ENCODE data around the gene NPEPPS. TPM values are rescaled to one million over a fixed set of nuclear protein-coding genes. Genes with fewer than 3 reads are reported as not detected.
"Not testable (repeated sequence)": the region's sequence is repeated elsewhere in the genome, so short reads cannot be mapped to it uniquely, and the experiment has no call there.

NPEPPS gene
- total and polyA plus RNA-seq, 5 experiments from 2014 or later = 34.8 to 110 (median 38.2) TPM

DNA sequence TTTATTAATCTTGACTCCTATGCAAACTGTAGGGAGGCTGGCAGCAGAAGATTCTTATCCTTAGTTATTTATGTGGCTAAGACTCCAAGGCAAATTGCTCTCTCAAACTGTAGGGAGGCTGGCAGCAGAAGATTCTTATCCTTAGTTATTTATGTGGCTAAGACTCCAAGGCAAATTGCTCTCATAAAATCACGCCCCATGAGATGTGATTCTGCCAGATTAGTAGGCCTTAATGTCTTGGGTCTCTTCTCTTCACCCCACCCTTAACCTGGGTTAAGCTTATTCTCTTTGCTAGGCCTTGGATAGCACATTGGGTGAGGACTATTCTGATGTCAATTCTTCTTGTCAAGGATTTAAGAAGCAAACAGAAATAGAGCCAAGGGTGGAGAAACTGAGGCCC, 9.5 kb upstream of the NPEPPS start:
- DNase-seq, H3K27ac Mint-ChIP-seq, ATAC-seq, H3K4me3 Mint-ChIP-seq, POLR2A ChIA-PET, H3K4me1 Mint-ChIP-seq, H3K27me3 Mint-ChIP-seq, H3K36me3 Mint-ChIP-seq, H3K9me3 Mint-ChIP-seq: not testable (repeated sequence)

DNA sequence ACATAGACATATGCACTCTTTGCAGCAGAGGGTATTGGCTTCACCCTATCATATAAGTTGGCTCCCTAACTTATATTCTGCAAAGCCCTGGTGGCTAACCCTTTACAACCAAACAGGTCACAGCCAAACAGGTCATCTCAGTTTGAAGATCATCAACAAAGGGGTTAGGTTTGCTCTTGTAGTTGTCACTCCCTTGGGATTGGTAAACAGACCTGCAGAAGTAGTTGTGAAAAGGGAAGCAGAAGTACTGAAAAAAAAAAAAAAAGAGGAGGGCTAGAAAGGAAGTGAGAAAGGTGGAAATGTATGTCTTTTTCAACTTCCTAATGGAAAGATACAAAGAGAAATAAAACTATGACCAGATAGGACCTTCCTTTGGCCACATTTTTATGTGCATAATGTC, 8.6 kb upstream of the NPEPPS start:
- ATAC-seq = not testable (repeated sequence)

DNA sequence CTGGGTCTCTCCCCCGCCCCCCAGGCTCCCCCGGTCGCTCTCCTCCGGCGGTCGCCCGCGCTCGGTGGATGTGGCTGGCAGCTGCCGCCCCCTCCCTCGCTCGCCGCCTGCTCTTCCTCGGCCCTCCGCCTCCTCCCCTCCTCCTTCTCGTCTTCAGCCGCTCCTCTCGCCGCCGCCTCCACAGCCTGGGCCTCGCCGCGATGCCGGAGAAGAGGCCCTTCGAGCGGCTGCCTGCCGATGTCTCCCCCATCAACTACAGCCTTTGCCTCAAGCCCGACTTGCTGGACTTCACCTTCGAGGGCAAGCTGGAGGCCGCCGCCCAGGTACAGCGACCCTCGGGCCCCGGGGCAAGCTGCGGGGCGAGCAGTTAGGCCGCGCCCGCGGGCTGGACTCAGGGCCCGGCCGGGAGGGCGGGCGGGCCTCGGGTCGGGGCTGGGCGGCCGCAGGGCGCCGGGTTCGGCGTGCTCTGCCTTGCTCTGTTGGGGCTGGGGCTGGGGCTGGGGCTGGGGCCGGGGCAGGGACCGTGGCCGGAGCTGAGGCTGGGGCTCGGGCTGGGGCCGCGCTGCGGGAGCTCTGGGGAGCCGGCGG, 419 bp downstream of the NPEPPS start:
- DNase-seq = peak in 4 of 10 donors; percentile 4 to 24 (median 6)
- H3K36me3 Mint-ChIP-seq, H3K9me3 Mint-ChIP-seq, H3K27me3 Mint-ChIP-seq: not testable (repeated sequence)
- peak; percentile 28 to 49 for ATAC-seq
- POLR2A ChIA-PET = interaction anchor here (0.9 to 1.5 kb wide), 3 partner anchors 38 to 120 kb away, joined by 3 to 4 read pairs (median 3); partner anchors contain the start of gene KPNB1
- H3K4me1 Mint-ChIP-seq = peaks cover 0 to 19% (median 10%) of the 10 kb centered on the region in 4 donors
- peak overlapping the region in 3 of 10 donors; percentile 27 to 83 (median 81) for H3K27ac Mint-ChIP-seq
- H3K4me3 Mint-ChIP-seq = peak overlapping the region in 5 of 10 donors; percentile 14 to 96 (median 88)

More for the DNA sequence above, 8.6 kb upstream of the NPEPPS start:
- DNase-seq, H3K27ac Mint-ChIP-seq, H3K36me3 Mint-ChIP-seq, POLR2A ChIA-PET, H3K9me3 Mint-ChIP-seq, H3K4me3 Mint-ChIP-seq, H3K4me1 Mint-ChIP-seq, H3K27me3 Mint-ChIP-seq: not testable (repeated sequence)

DNA sequence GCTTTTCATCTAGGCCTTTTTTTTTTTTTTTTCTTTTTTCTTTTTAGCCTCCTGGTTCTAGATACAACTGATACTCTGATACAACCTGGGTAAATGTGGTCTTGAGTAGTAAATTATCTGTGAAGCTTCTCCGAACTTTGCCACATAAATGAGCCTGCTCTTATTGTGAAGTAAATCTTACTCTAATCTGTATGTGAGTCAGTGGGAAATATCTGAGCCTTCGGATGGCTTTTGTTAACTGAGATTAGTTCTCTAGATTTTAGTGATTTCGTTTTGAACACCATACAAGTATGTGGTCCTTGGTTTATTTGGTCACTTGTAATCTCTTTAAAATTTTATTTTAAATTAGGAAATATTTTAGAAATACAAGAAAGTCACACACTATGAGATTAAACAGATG, 8.2 kb downstream of the NPEPPS start:
- DNase-seq, H3K9me3 Mint-ChIP-seq, H3K27me3 Mint-ChIP-seq, ATAC-seq, POLR2A ChIA-PET, H3K4me3 Mint-ChIP-seq, H3K36me3 Mint-ChIP-seq: not testable (repeated sequence)
- Mint-ChIP-seq H3K4me1 (peaks cover 0 to 17% (median 8%) of the 10 kb centered on the region in 4 donors), H3K27ac (peak overlapping the region in 1 of 10 donors; percentile 18)

DNA sequence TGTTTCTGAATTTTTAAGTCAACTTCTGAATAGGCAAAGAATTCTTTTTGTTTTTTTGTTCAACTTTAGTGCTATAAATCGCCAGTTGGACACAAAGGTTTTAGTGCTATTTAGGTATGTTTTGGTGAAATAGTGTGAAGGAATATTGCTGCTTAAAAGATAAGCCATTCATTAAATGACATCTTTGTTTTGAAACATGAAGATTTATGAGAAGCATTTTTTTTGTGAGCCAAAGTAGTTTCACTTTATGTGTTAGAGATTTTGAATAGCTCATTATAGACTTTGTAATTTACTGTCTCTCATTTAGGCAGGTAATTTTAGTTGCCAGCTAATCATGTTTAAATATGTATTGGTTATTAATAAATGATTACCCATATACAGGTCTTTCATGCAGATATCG, 10.8 kb downstream of the NPEPPS start:
- H3K27ac Mint-ChIP-seq, H3K9me3 Mint-ChIP-seq, H3K27me3 Mint-ChIP-seq, H3K4me3 Mint-ChIP-seq, POLR2A ChIA-PET, DNase-seq, ATAC-seq: not testable (repeated sequence)
- H3K36me3 Mint-ChIP-seq = peaks cover 0 to 13% (median 0%) of the 10 kb centered on the region in 3 donors
- H3K4me1 Mint-ChIP-seq = peaks cover 0 to 15% (median 6%) of the 10 kb centered on the region in 4 donors

DNA sequence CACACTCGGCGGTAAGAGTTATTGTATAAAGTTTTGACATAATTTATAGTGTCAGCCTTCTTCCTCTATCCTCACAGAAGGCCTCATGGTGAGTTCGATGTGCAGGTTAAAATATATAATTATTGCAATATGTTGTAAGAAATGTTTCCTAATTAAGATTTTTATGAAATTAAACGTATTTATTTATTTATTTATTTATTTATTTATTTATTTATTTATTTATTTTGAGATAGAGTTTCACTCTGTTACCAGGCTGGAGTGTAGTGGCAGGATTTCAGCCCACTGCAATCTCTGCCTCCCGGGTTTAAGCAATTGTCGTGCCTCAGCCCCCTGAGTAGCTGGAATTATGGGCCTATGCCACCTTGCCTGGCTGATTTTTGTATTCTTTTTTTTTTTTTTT, 13.4 kb downstream of the NPEPPS start:
- POLR2A ChIA-PET, H3K4me3 Mint-ChIP-seq, ATAC-seq, DNase-seq, H3K27ac Mint-ChIP-seq, H3K27me3 Mint-ChIP-seq, H3K9me3 Mint-ChIP-seq: not testable (repeated sequence)
- H3K36me3 Mint-ChIP-seq = peaks cover 0 to 31% (median 3%) of the 10 kb centered on the region in 3 donors
- peaks cover 0 to 11% (median 3%) of the 10 kb centered on the region in 4 donors for H3K4me1 Mint-ChIP-seq

DNA sequence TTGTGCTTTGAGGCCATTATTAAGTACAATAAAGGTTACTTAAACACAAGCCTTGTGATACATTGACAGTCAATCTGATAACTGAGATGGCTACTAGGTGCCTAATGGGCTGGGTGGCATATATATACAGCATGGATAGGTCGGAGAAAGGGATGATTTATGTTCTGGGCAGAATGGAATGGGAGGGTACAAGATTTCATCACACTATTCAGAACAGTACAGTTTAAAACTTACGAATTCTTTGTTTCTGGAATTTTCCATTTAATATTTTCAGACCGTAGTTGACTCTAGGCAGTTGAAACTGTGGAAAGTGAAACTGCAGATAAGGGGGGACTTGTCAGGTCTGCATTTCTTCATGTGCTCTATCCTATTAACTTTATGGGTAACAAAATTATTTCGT, 23.8 kb downstream of the NPEPPS start:
- H3K4me1 Mint-ChIP-seq, DNase-seq, H3K27me3 Mint-ChIP-seq, ATAC-seq, POLR2A ChIA-PET, H3K4me3 Mint-ChIP-seq, H3K9me3 Mint-ChIP-seq: not testable (repeated sequence)
- Mint-ChIP-seq H3K36me3 (peaks cover 0 to 27% (median 8%) of the 10 kb centered on the region in 3 donors), H3K27ac (peak overlapping the region in 1 of 10 donors; percentile 20)

DNA sequence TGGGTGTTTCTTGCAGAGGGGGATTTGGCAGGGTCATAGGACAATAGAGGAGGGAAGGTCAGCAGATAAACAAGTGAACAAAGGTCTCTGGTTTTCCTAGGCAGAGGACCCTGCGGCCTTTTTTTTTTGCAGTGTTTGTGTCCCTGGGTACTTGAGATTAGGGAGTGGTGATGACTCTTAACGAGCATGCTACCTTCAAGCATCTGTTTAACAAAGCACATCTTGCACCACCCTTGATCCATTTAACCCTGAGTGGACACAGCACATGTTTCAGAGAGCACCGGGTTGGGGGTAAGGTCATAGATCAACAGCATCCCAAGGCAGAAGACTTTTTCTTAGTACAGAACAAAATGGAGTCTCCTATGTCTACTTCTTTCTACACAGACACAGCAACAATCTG, 25.2 kb downstream of the NPEPPS start:
- POLR2A ChIA-PET, H3K27me3 Mint-ChIP-seq, ATAC-seq, H3K4me3 Mint-ChIP-seq, DNase-seq, H3K9me3 Mint-ChIP-seq, H3K27ac Mint-ChIP-seq: not testable (repeated sequence)
- peaks cover 0 to 22% (median 3%) of the 10 kb centered on the region in 3 donors for H3K36me3 Mint-ChIP-seq
- peaks cover 6 to 17% (median 10%) of the 10 kb centered on the region in 4 donors for H3K4me1 Mint-ChIP-seq

DNA sequence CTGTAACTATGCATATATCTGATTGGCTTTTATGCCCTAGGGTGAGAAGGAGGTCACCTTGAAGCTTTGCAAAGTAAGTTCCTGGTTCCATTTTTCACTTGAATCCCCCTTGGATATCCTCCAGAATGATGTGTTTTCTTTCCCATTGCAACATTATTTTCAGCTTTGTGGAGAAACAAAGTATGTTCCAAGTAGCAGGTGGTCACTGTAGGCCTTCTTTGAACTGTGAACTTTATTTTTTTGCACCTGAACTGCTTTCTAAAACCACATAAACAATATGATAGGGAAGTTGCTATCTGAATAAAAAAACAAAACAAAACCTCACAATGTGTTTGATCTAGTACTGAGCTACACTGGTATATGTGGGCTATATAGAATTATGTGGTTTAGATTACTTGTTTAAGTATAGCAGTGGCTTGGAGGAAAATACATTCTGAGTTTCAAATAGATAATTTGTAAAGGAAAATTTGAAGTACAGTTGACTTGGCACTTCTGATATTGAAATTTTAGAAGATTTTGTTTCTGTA, 29.7 kb downstream of the NPEPPS start:
- DNase-seq = peak in 1 of 10 donors; percentile 2
- H3K36me3 Mint-ChIP-seq = peaks cover 0 to 17% (median 3%) of the 10 kb centered on the region in 3 donors
- peak overlapping the region in 4 of 10 donors; percentile 9 to 81 (median 38) for H3K27ac Mint-ChIP-seq
- ATAC-seq = peak; percentile 46 to 52
- H3K9me3 Mint-ChIP-seq, H3K27me3 Mint-ChIP-seq, H3K4me3 Mint-ChIP-seq, POLR2A ChIA-PET: not testable (repeated sequence)
- peaks cover 11 to 28% (median 20%) of the 10 kb centered on the region in 4 donors for H3K4me1 Mint-ChIP-seq

DNA sequence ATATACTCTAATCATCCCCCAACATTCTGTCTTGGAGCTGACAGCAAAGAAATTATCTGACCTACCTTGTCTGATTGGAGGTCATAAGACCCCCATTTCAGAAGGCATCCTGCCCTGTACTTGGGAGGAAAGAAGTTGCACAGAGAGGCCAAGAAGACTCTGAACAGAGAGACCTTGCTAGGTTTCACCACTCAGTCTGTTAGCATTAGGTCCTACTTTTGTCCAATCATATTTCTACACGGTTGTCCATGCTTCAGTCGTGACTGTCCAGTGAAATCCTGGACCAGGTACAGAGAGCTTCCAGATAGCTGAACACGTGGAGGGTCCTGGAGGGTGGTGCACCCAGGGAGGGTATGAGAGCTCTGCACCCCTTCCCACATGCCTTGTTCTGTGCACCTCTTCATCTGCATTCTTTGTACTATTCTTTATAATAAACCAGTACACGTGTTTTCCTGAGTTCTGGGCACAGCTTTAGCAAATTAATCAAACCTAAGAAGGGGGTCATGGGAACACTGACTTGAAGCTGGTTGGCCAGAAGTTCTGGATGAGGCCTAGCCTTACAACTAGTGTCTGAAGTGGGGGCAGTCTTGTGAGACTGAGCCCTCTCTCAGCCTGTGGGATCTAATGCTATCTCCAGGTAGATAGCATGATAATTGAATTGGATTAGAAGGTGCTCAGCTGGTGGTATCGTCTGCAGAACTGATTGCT, 30.9 kb downstream of the NPEPPS start:
- Mint-ChIP-seq H3K27ac (peak overlapping the region in 8 of 10 donors; percentile 29 to 83 (median 60)), H3K4me1 (peaks cover 11 to 29% (median 21%) of the 10 kb centered on the region in 4 donors), H3K4me3 (peak overlapping the region in 1 of 10 donors; percentile 30), H3K36me3 (peaks cover 0 to 16% (median 2%) of the 10 kb centered on the region in 3 donors)
- ATAC-seq, H3K9me3 Mint-ChIP-seq, DNase-seq, POLR2A ChIA-PET, H3K27me3 Mint-ChIP-seq: not testable (repeated sequence)

DNA sequence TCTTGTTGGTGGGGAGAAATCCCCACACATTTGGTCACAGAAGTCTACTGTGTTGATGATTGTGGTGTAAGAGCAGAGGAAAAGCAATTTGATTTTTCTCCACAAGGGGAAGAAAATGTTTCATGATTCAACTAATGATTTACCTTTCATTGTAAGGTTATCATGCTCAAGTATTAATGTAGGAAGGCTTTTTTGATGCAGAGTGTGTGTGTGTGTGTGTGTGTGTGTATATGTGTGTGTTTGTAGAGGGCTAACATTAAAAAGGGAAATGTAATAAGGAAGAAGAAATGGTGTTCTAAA, 31.4 kb downstream of the NPEPPS start:
- ATAC-seq, H3K9me3 Mint-ChIP-seq, H3K27me3 Mint-ChIP-seq, POLR2A ChIA-PET, H3K4me3 Mint-ChIP-seq, DNase-seq: not testable (repeated sequence)
- peaks cover 0 to 13% (median 2%) of the 10 kb centered on the region in 3 donors for H3K36me3 Mint-ChIP-seq
- peaks cover 12 to 34% (median 22%) of the 10 kb centered on the region in 4 donors for H3K4me1 Mint-ChIP-seq
- H3K27ac Mint-ChIP-seq = peak overlapping the region in 2 of 10 donors; percentile 37 to 63

DNA sequence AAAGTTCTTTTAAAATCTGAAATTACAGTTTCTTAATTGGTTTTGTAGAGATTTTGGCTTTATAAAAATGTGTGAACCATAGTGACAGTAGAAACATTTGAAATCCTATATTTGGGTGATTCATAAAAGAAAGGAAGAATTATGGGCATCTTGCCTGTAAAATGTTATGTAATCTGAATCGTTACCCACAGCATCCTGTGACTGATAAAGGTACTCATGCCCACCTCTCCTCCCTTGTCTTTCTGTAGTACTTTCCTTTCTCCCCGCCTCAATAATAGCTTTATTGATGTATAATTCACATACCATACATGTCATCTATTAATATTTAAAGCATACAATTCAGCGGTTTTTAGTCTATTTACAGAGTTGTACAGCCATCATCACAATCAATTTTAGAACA, 36.4 kb downstream of the NPEPPS start:
- Mint-ChIP-seq H3K36me3 (peaks cover 0 to 23% (median 4%) of the 10 kb centered on the region in 3 donors), H3K27ac (peak overlapping the region in 4 of 10 donors; percentile 33 to 51 (median 40)), H3K4me1 (peaks cover under 1 to 17% (median 6%) of the 10 kb centered on the region in 4 donors)
- DNase-seq = peak in 1 of 10 donors; percentile 1
- ATAC-seq, H3K9me3 Mint-ChIP-seq, H3K4me3 Mint-ChIP-seq, H3K27me3 Mint-ChIP-seq, POLR2A ChIA-PET: not testable (repeated sequence)

DNA sequence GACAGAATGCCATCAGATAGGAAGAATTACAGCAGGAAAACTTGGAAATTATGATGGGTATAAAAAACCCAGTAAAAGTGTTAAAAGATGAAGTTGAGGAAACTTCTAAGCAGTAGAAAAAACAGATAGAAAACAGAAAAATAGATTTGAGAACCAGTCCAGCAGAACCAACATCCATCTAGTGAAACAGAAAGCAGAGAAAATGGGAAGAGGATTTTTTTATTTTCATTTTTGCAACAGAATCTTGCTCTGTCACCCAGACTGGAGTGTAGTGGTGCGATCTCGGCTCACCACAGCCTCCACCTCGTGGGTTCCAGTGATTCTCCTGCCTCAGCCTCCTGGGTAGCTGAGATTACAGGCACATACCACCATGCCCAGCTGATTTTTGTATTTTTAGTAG, 41.7 kb downstream of the NPEPPS start:
- H3K27me3 Mint-ChIP-seq, POLR2A ChIA-PET, H3K4me1 Mint-ChIP-seq, DNase-seq, ATAC-seq, H3K4me3 Mint-ChIP-seq, H3K9me3 Mint-ChIP-seq: not testable (repeated sequence)
- H3K36me3 Mint-ChIP-seq = peaks cover 0 to 27% (median 4%) of the 10 kb centered on the region in 3 donors
- peak overlapping the region in 2 of 10 donors; percentile 56 to 71 for H3K27ac Mint-ChIP-seq
